MM.1S (cell line): Measurements from ENCODE around the gene WFDC5.

Source experiments
- DNase-seq: peaks from one replicate; pipeline ENCODE4 v3.0.0-alpha.2; 2015
- H2AFZ ChIP-seq: fragments of 300-600 bp; sonication (generic); 2 replicates; pipeline ENCODE4 v1.6.0; 2016; ENCODE audit warnings: antibody characterized with exemption, low read length
- H3F3A ChIP-seq: fragments of 300-600 bp; sonication (generic); 2 replicates; pipeline ENCODE4 v1.6.1; 2016; ENCODE audit warnings: mild to moderate bottlenecking, antibody characterized with exemption, low read length, moderate library complexity, mixed read lengths; ENCODE audit not compliant: insufficient read depth
- H3K27ac ChIP-seq: fragments of 300-600 bp; sonication (generic); 2 replicates; pipeline ENCODE4 v1.5.1; 2016; ENCODE audit warnings: mild to moderate bottlenecking, low read length
- H3K27me3 ChIP-seq: fragments of 300-600 bp; sonication (generic); replicated peaks from 2 replicates; pipeline ENCODE4 v1.6.0; 2016; ENCODE audit warnings: low read length; ENCODE audit not compliant: insufficient read depth
- H3K36me3 ChIP-seq: fragments of 300-600 bp; sonication (generic); replicated peaks from 2 replicates; pipeline ENCODE4 v1.6.1; 2016; ENCODE audit warnings: mild to moderate bottlenecking, low read length, mixed read lengths; ENCODE audit not compliant: insufficient read depth
- H3K4me1 ChIP-seq: fragments of 300-600 bp; sonication (generic); 2 replicates; pipeline ENCODE4 v1.6.1; 2016; ENCODE audit warnings: low read length, mixed read lengths
- H3K4me2 ChIP-seq: fragments of 300-600 bp; sonication (generic); 2 replicates; pipeline ENCODE4 v1.6.0; 2016; ENCODE audit warnings: low read depth, low read length
- H3K4me3 ChIP-seq: fragments of 300-600 bp; sonication (generic); 2 replicates; pipeline ENCODE4 v1.5.1; 2016; ENCODE audit warnings: low read length, mixed read lengths
- H3K79me2 ChIP-seq: fragments of 300-600 bp; sonication (generic); 2 replicates; pipeline ENCODE4 v1.6.1; 2016; ENCODE audit warnings: mixed run types, low read length, mixed read lengths
- H3K9ac ChIP-seq: fragments of 300-600 bp; sonication (generic); 2 replicates; pipeline ENCODE4 v1.6.1; 2016; ENCODE audit warnings: low read length, mixed read lengths
- H3K9me2 ChIP-seq: fragments of 300-600 bp; sonication (generic); replicated peaks from 2 replicates; pipeline ENCODE4 v1.6.1; 2016; ENCODE audit warnings: mild to moderate bottlenecking, low read length, mixed read lengths; ENCODE audit not compliant: insufficient read depth
- H3K9me3 ChIP-seq: fragments of 300-600 bp; sonication (generic); replicated peaks from 2 replicates; pipeline ENCODE4 v1.6.1; 2016; ENCODE audit warnings: mild to moderate bottlenecking, low read length, mixed read lengths; ENCODE audit not compliant: insufficient read depth
- H4K20me1 ChIP-seq: fragments of 300-600 bp; sonication (generic); 2 replicates; pipeline ENCODE4 v1.6.1; 2016; ENCODE audit warnings: mild to moderate bottlenecking, low read length, moderate library complexity, mixed read lengths; ENCODE audit not compliant: insufficient read depth
- CTCF ChIP-seq: fragments of 300-600 bp; sonication (generic); IDR thresholded peaks from 2 replicates; pipeline ENCODE4 v1.5.1; 2016; ENCODE audit warnings: antibody characterized with exemption, low read length, mixed read lengths
- EZH2 ChIP-seq: fragments of 300-600 bp; sonication (generic); optimal IDR thresholded peaks from 2 replicates; pipeline ENCODE3; 2017; ENCODE audit warnings: low read depth, mild to moderate bottlenecking, antibody characterized with exemption, low read length, mixed read lengths
- EZH2phosphoT487 ChIP-seq: fragments of 300-600 bp; sonication (generic); IDR thresholded peaks from 2 replicates; pipeline ENCODE4 v1.6.1; 2018; ENCODE audit warnings: antibody characterized with exemption, low read length

The WFDC5 gene

DNA sequence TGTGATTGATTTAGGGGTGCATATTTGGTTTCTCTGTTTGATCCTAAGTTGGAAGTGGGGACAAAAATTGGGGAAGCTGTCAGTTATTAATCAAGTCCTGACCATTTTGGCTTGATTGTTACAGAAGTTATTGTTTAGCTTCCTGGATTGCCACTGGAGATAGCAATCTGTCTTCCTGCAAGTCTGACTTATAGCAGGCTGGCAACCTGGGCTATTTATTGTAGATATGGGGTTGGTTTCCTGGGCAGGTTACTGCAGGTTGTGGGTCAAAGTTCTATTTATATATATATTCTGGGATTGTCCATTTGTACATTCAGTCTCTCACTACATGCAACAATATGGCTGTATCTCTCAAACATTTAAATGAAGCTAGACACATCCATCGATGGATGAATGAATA lies 31.8 kb downstream of the WFDC5 start:
- TF ChIP-seq EZH2 (no peak), EZH2phosphoT487 (no peak), CTCF (no peak)
- H3K9me3 ChIP-seq: no peaks in the 10 kb centered on the region
- no peak overlapping the region for H3K9ac ChIP-seq
- no peak overlapping the region for H3K4me2 ChIP-seq
- H2AFZ ChIP-seq: no peak overlapping the region
- no peaks in the 10 kb centered on the region for H3K27me3 ChIP-seq
- no peaks in the 10 kb centered on the region for H3K4me1 ChIP-seq
- H3K4me3 ChIP-seq: no peak overlapping the region
- H3K9me2 ChIP-seq: no peaks in the 10 kb centered on the region
- no peak for DNase-seq
- H4K20me1 ChIP-seq: peaks cover 5% of the 10 kb centered on the region; the same call in 1 of the 2 replicates
- H3K79me2 ChIP-seq: no peaks in the 10 kb centered on the region
- H3F3A ChIP-seq: no peaks in the 10 kb centered on the region
- H3K36me3 ChIP-seq: no peaks in the 10 kb centered on the region; the same call in 1 of the 2 replicates
- no peak overlapping the region for H3K27ac ChIP-seq

GRCh38 chr20:45082468-45082867 lies 32.5 kb downstream of the WFDC5 start:
- H3K36me3 ChIP-seq: no peaks in the 10 kb centered on the region; the same call in 1 of the 2 replicates
- no peak overlapping the region for H3K27ac ChIP-seq
- DNase-seq: no peak
- peaks cover 5% of the 10 kb centered on the region; the same call in 1 of the 2 replicates for H4K20me1 ChIP-seq
- TF ChIP-seq EZH2: no peak
- TF ChIP-seq CTCF: no peak
- TF ChIP-seq EZH2phosphoT487: no peak
- no peaks in the 10 kb centered on the region for H3K4me1 ChIP-seq
- H3K4me3 ChIP-seq: no peak overlapping the region
- no peak overlapping the region for H2AFZ ChIP-seq
- no peaks in the 10 kb centered on the region for H3K79me2 ChIP-seq
- H3F3A ChIP-seq: no peaks in the 10 kb centered on the region
- H3K9me2 ChIP-seq: no peaks in the 10 kb centered on the region
- H3K27me3 ChIP-seq: no peaks in the 10 kb centered on the region
- no peaks in the 10 kb centered on the region for H3K9me3 ChIP-seq
- no peak overlapping the region for H3K4me2 ChIP-seq
- H3K9ac ChIP-seq: no peak overlapping the region

GRCh38 chr20:45080867-45081624 lies 33.9 kb downstream of the WFDC5 start:
- Histone ChIP-seq H3K9ac (no peak overlapping the region), H3K27ac (no peak overlapping the region), H3K4me1 (no peaks in the 10 kb centered on the region), H2AFZ (no peak overlapping the region), H3K79me2 (no peaks in the 10 kb centered on the region), H3K9me2 (no peaks in the 10 kb centered on the region), H3K27me3 (no peaks in the 10 kb centered on the region), H4K20me1 (peaks cover 5% of the 10 kb centered on the region; the same call in 1 of the 2 replicates), H3K4me3 (no peak overlapping the region), H3K4me2 (no peak overlapping the region), H3K36me3 (peaks cover 8% of the 10 kb centered on the region; the same call in 1 of the 2 replicates), H3K9me3 (no peaks in the 10 kb centered on the region), H3F3A (no peaks in the 10 kb centered on the region)
- no peak for DNase-seq
- peak; percentile 43 for TF ChIP-seq CTCF
- TF ChIP-seq EZH2phosphoT487: no peak
